ENCODE results near the gene TMEM63A. TPM values are rescaled to one million over a fixed set of nuclear protein-coding genes. Genes with fewer than 3 reads are reported as not detected.
"Not testable (repeated sequence)": the region's sequence is repeated elsewhere in the genome, so short reads cannot be mapped to it uniquely, and the experiment has no call there.

The TMEM63A gene
- total RNA-seq, 4 donors from 2014 or later: 30.1 to 57.7 (median 41.6) TPM

DNA sequence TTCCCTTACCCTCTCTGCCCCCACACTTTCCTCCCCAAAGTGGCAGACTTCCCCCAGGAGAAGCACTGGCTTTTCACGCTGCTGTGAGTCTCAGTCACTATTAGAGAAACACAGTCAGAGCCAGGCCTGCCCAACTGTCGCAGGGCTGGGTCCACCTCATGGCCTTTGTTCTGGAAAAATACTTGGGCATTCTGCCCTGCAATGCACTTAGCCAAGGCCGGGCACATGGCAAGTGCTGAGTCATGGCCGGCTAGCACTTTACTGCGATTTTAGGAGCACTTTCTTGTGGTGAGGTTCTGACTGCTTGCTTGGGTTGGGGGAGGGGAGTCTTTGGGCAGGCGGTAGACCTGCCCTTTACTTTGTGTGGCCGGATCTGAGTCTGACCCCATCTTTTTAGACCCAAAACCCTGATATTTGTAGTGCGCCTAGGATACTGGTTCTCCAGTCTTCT lies 64.5 kb downstream of the TMEM63A start:
- no peak overlapping the region for H3K4me3 ChIP-seq (replicated peaks in 1 of 3)
- WGBS, 2 donors: 25 to 33% methylated on average over 6 to 8 of the region's 8 CpGs
- intact Hi-C loops (cut with DNase I): loop anchor here (10.0 kb wide), 1 partner anchor 67 kb away; the partner anchor contains the start of genes LEFTY1 and TMEM63A

DNA sequence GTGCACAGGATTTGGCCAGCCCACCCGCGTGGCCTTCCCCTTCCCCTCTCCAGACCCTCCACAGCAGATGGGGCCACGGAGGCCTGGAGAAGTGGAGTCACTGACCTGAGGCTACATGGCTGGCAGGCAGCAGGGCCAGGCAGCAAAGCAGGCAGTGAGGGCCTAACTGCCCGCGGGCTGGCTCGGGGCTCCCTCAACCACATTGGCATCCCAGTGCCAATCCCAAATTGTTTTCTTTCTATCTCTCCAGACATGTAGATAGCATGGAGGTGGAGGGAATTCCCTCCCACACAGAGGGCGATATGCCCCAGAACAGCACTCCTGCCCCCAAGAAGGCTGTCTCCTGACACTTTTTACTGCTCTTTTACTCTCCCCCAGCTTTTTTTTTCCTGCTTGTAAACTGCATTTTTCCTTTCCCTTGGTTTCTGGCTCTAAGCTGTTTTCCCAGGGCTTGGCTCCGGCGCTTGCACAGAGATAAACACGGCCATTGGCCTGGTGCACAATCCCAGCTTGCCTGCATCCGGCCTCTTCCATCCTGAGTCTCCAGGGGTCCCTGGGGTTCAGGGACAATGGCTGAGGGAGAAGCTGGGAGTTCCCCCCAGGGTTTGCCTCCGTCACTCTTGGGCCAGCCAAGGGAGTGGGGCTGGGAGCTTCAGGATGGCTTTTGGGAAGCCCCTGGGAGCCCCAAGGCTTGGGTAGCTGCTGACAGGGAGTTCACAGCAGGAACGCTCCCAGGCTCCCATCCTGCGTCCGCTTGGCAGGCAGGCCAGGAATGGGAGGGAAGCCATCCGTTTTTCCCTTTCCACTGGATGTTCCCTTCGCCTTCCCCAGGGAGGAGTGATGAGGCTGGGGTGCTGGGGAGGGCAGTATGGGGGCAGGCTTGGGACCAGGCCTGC lies 65.3 kb downstream of the TMEM63A start:
- peak in 1 of 2 donors; percentile 56 for DNase-seq
- intact Hi-C loops (cut with DNase I): loop anchor here (10.0 kb wide), 1 partner anchor 68 kb away; the partner anchor contains the start of genes LEFTY1 and TMEM63A
- Histone ChIP-seq H3K4me1 (peaks cover 96% of the 10 kb centered on the region in 2 donors), H3K27ac (peak overlapping the region; percentile 96 to 98 (median 98)), H3K36me3 (no peaks in the 10 kb centered on the region), H3K27me3 (no peaks in the 10 kb centered on the region), H3K4me3 (replicated peaks in 1 of 3) (no peak overlapping the region), H3K9me3 (no peaks in the 10 kb centered on the region)
- TF ChIP-seq, protein P1, sequence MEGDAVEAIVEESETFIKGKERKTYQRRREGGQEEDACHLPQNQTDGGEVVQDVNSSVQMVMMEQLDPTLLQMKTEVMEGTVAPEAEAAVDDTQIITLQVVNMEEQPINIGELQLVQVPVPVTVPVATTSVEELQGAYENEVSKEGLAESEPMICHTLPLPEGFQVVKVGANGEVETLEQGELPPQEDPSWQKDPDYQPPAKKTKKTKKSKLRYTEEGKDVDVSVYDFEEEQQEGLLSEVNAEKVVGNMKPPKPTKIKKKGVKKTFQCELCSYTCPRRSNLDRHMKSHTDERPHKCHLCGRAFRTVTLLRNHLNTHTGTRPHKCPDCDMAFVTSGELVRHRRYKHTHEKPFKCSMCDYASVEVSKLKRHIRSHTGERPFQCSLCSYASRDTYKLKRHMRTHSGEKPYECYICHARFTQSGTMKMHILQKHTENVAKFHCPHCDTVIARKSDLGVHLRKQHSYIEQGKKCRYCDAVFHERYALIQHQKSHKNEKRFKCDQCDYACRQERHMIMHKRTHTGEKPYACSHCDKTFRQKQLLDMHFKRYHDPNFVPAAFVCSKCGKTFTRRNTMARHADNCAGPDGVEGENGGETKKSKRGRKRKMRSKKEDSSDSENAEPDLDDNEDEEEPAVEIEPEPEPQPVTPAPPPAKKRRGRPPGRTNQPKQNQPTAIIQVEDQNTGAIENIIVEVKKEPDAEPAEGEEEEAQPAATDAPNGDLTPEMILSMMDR (IDR thresholded peaks at IDR 0.05): no peak
- no peak for TF ChIP-seq POLR2A (IDR thresholded peaks at IDR 0.05)
- 52 to 68% methylated on average over 17 of the region's 17 CpGs for WGBS, 2 donors

More for the DNA sequence above, 64.5 kb downstream of the TMEM63A start:
- peaks cover 88 to 95% of the 10 kb centered on the region in 2 donors for H3K4me1 ChIP-seq
- peak overlapping the region; percentile 96 to 98 (median 98) for H3K27ac ChIP-seq
- no peaks in the 10 kb centered on the region for H3K27me3 ChIP-seq
- H3K36me3 ChIP-seq: peaks cover 0 to 1% of the 10 kb centered on the region in 2 donors
- no peaks in the 10 kb centered on the region for H3K9me3 ChIP-seq
- TF ChIP-seq, protein P1 (IDR thresholded peaks at IDR 0.05): peak in 1 of 6 experiments; percentile 4
- peak in 1 of 2 donors; percentile 77 for TF ChIP-seq POLR2A (IDR thresholded peaks at IDR 0.05)
- DNase-seq: peak; percentile 96 to 97

DNA sequence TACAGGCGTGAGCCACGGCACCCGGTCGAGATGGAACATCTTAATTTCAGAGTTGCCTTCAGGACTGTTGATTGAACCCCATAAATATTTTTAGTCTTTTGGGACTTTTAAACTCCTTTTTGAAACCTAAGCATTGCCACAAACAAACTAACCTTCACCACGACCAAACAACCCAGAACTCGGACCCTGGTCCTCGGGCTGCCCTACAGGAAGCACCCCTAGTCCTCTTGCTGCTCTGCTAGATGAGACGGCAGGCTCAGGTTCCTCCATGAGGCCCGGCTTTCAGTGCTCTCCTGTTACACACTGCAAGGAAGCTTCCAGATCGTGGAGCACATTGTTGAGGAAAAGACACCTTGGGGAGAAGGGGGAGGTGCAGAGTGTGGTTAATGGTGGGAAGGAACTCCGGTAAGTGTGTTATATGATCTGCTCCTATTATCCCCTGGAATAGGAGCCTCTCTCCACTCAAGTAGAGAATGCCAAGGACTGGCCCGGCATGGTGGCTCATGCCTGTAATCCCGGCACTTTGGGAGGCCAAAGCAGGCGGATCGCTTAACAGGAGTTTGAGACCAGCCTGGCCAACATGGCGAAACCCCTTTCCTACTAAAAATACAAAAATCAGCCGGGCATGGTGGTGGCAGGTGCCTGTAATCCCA lies 66.5 kb downstream of the TMEM63A start:
- H3K36me3 ChIP-seq: no peaks in the 10 kb centered on the region
- 85 to 88% methylated on average over 17 of the region's 17 CpGs for WGBS, 2 donors
- H3K27ac ChIP-seq: peak overlapping the region; percentile 96 to 98 (median 98)
- TF ChIP-seq, protein P1 (IDR thresholded peaks at IDR 0.05): no peak
- TF ChIP-seq POLR2A (IDR thresholded peaks at IDR 0.05): no peak
- no peak overlapping the region for H3K4me3 ChIP-seq (replicated peaks in 1 of 3)
- no peaks in the 10 kb centered on the region for H3K27me3 ChIP-seq
- intact Hi-C loops (cut with DNase I): loop anchor here (10.0 kb wide), 1 partner anchor 69 kb away; the partner anchor contains the start of genes LEFTY1 and TMEM63A
- H3K9me3 ChIP-seq: no peaks in the 10 kb centered on the region
- peaks cover 91 to 94% of the 10 kb centered on the region in 2 donors for H3K4me1 ChIP-seq
- no peak for DNase-seq

DNA sequence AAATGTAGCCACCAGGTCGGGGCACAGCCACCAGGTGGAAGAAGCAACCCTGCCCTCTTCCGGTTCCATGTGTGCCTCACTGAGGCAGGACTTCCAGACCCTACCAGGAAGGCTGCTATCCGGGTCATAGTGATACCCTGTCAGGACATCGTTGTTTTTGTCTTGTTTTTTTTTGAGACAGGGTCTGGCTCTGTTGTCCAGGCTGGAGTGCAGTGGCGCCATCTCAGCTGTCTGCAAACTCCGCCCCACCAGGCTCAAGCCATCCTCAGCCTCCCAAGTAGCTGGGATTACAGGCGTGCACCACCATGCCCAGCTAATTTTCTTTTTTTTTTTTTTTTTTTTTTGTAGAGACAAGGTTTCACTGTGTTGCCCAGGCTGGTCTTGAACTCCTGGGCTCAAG lies 67.1 kb downstream of the TMEM63A start:
- not testable (repeated sequence) for H3K4me3 ChIP-seq (replicated peaks in 1 of 3); DNase-seq; H3K27me3 ChIP-seq; H3K36me3 ChIP-seq; H3K9me3 ChIP-seq
- WGBS, 2 donors: 91 to 97% methylated on average over 6 to 7 of the region's 7 CpGs
- Histone ChIP-seq H3K4me1 (peaks cover 86 to 88% of the 10 kb centered on the region in 2 donors), H3K27ac (peak overlapping the region; percentile 78 to 96 (median 84))
- intact Hi-C loops (cut with DNase I): loop anchor here (10.0 kb wide), 1 partner anchor 70 kb away; the partner anchor contains the start of genes LEFTY1 and TMEM63A

DNA sequence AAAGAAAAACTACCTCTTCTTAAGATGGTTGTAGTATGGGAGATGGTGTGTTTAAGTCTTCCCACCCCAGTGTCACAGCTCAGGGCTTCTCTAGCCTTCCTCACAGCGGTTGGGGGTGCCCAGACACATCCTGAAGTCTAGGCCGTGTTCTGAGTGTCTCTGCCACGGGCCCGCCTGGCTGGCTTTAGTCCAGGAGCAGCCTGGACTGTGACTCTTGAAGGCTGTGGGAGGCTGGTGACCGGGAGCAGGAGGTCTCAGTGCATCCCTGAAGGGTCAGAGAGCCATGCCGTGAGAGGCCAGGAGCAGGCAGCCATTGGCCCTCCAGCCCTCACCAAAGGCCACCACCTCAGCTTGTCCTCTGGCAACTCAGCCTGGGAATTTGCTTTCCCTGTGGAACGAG lies 67.8 kb downstream of the TMEM63A start:
- Histone ChIP-seq H3K4me3 (replicated peaks in 1 of 3) (no peak overlapping the region), H3K27me3 (no peaks in the 10 kb centered on the region), H3K36me3 (no peaks in the 10 kb centered on the region), H3K9me3 (no peaks in the 10 kb centered on the region), H3K4me1 (peaks cover 82 to 85% of the 10 kb centered on the region in 2 donors), H3K27ac (peak overlapping the region; percentile 78 to 84 (median 84))
- intact Hi-C loops (cut with DNase I): loop anchor here (10.0 kb wide), 1 partner anchor 70 kb away; the partner anchor contains the start of genes LEFTY1 and TMEM63A
- no peak for DNase-seq
- 52 to 65% methylated on average over 4 to 7 of the region's 7 CpGs for WGBS, 2 donors
- TF ChIP-seq, protein P1 (IDR thresholded peaks at IDR 0.05): no peak
- TF ChIP-seq POLR2A (IDR thresholded peaks at IDR 0.05): no peak
